C4-2B (cell line): Measurements from ENCODE around the gene WFDC10B.

Experiments
- CTCF ChIP-seq: fragments of 450-650 bp; conservative IDR thresholded peaks from 2 replicates; pipeline ENCODE4 v1.5.1; 2017; ENCODE audit warnings: mild to moderate bottlenecking
- ZFX ChIP-seq: fragments of 450-650 bp; IDR thresholded peaks from 2 replicates; pipeline ENCODE4 v1.6.1; 2017

GRCh38 chr20:45636513-45636912 lies 68.3 kb downstream of the WFDC10B start:
- TF ChIP-seq CTCF (no peak), ZFX (no peak)
